ENCODE results near the gene CBY1.

Gene CBY1

GRCh38 chr22:38694049-38694448, 37.6 kb downstream of the CBY1 start:
- no peak for TF ChIP-seq CTCF (IDR thresholded peaks at IDR 0.05; ENCODE audit: borderline replicate concordance, control extremely low read depth, extremely low read depth, insufficient read depth, missing control alignments)
- in situ Hi-C loops (cut with MboI; ENCODE audit: low sequenced_read_pairs, unreplicated experiment), result no loop called here

GRCh38 chr22:38694940-38695339, 38.5 kb downstream of the CBY1 start:
- no peak for DNase-seq (ENCODE audit: low spot score)
- in situ Hi-C loops (cut with MboI; ENCODE audit: low sequenced_read_pairs, unreplicated experiment), result no loop called here
- no peak for TF ChIP-seq CTCF (IDR thresholded peaks at IDR 0.05; ENCODE audit: borderline replicate concordance, control extremely low read depth, extremely low read depth, insufficient read depth, missing control alignments)

More at GRCh38 chr22:38694049-38694448, 37.6 kb downstream of the CBY1 start:
- DNase-seq (ENCODE audit: low spot score), result no peak

GRCh38 chr22:38696606-38697424, 40.4 kb downstream of the CBY1 start:
- in situ Hi-C loops (cut with MboI; ENCODE audit: low sequenced_read_pairs, unreplicated experiment), result no loop called here
- TF ChIP-seq CTCF (IDR thresholded peaks at IDR 0.05; ENCODE audit: borderline replicate concordance, control extremely low read depth, extremely low read depth, insufficient read depth, missing control alignments), result no peak
- no peak for DNase-seq (ENCODE audit: low spot score)

GRCh38 chr22:38697425-38698089, 41.1 kb downstream of the CBY1 start:
- in situ Hi-C loops (cut with MboI; ENCODE audit: low sequenced_read_pairs, unreplicated experiment), result no loop called here
- TF ChIP-seq CTCF (IDR thresholded peaks at IDR 0.05; ENCODE audit: borderline replicate concordance, control extremely low read depth, extremely low read depth, insufficient read depth, missing control alignments), result no peak
- DNase-seq (ENCODE audit: low spot score), result no peak

DNA sequence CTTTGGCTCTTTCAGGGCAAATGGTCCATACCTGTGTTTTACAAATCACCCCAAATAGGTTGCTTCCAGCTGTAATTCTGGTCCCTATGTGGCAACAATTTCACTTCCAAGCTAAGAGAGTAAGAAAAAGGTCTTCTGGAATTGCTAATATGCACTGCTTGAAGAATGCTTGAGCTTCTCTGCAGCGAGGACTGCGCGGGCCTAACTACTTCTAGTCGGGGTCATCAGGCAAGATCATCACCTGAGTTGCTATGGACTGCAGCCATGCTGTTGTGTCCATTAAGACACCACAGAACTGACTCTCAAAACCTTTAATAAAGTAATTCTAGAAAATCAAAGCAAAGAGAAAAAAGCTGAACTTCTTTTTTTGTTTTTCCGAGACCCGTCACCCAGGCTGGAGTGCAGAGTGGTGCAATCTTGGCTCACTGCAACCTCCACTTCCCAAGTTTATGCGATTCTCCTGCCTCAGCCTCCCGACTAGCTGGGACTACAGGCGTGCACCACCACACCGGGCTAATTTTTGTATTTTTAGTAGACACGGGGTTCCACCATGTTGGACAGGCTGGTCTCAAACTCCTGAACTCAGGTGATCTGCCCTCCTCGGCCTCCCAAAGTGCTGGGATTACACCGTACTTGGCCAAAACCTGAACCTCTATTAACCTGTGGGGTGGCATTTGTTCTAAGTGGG, 42.1 kb downstream of the CBY1 start:
- no peak for TF ChIP-seq CTCF (IDR thresholded peaks at IDR 0.05; ENCODE audit: borderline replicate concordance, control extremely low read depth, extremely low read depth, insufficient read depth, missing control alignments)
- no peak for DNase-seq (ENCODE audit: low spot score)
- in situ Hi-C loops (cut with MboI; ENCODE audit: low sequenced_read_pairs, unreplicated experiment), result no loop called here

DNA sequence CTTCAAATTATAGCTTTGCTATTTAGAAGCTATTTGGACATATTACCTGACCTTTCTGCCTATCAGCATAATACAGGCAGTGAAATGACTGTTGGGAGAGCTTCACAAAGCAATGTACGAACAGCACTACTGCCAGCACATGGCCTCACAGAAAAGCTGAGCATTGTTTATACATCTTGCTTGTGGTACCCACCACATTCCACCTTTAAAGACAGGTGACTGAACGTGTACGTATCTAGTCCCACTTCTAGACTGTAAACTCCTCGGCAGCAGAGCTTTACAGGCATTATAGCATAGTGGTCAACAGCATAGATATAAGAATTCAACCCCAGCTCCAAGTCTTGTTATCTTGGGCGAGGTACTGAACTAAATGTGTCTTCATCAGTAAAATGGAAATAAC, 42.7 kb downstream of the CBY1 start:
- no peak for TF ChIP-seq CTCF (IDR thresholded peaks at IDR 0.05; ENCODE audit: borderline replicate concordance, control extremely low read depth, extremely low read depth, insufficient read depth, missing control alignments)
- no peak for DNase-seq (ENCODE audit: low spot score)
- in situ Hi-C loops (cut with MboI; ENCODE audit: low sequenced_read_pairs, unreplicated experiment), result no loop called here

Measured in GM13976 (cell line).